HG03460 (cell line): Measurements from ENCODE around the gene CTRB2.

Experiments used
- ATAC-seq: cut with Tn5 transposase; IDR thresholded peaks from one replicate; pipeline ENCODE4 v1.9.1; 2021; ENCODE audit not compliant: unreplicated experiment

The CTRB2 gene

DNA sequence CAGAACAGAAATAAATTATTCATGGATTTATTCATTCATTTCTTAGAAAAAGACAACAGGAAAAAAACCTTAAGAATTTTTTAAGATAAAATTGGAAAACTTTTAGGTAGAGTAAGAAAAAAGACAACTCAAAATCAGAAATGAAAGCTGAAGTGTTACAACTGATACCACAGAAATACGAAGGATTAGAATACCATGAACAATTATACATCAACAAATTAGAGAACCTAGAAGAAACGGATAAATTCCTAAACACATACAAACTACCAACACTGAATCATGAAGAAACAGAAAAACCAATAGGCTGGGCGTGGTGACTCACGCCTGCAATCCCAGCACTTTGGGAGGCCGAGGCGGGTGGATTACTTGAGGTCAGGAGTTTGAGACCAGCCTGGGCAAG, 27.8 kb downstream of the CTRB2 start:
- ATAC-seq, result no peak

DNA sequence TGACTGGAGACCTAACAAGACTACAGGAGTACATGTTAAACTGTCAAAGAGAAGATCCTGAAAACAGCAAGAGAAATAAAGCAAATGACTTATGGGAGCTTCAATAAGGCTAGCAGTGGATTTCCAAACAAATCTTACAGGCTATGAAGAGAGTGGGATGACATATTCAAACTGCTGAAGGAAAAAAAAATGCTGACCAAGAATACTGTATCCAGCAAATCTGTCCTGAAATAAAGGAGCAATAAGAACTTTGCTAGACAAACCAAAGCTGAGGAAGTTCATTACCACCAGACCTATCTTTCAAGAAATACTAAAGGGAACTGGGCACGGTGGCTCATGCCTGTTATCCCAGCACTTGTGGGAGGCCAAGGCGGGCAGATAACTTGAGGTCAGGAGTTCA, 30.0 kb downstream of the CTRB2 start:
- no peak for ATAC-seq

DNA sequence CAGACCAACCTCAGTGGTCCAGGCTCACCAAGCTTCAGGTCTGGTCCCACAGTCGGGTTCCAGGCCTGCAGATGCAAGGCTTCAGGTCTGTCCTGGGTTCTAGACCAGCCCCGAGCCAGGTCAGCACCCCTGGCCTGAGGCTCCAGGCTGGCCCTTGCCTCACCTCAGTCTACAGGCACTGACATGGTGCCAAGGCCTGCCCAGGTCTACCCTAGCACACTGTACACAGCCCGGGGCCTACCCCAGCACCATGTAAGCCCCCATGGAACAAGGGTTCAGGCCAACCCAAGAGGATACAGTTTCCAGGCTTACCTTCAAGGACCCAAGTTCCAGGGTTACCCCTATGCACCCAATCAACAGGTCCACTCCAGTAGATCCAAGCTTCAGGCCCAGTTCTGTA, 31.9 kb downstream of the CTRB2 start:
- no peak for ATAC-seq

- ATAC-seq, result no peak
Observed at GRCh38 chr16:75172578-75172977, 34.4 kb downstream of the CTRB2 start.

GRCh38 chr16:75169899-75170405, 37.0 kb downstream of the CTRB2 start:
- no peak for ATAC-seq

- no peak for ATAC-seq
Observed at GRCh38 chr16:75160386-75160785, 46.6 kb downstream of the CTRB2 start.
